Mammary epithelial cell (primary cell): ENCODE measurements around the gene ANKRD65.

Experiments used
- CTCF ChIP-seq, 2 donors: IDR thresholded peaks in 1 of 2; conservative IDR thresholded peaks in 1 of 2; 2 replicates each; pipeline ENCODE4 v1.5.1; 2011 to 2012; ENCODE audit warnings: inconsistent platforms in 2 of 2, low read length in 2 of 2, mild to moderate bottlenecking in 2 of 2, control low read depth in 1 of 2, low read depth in 1 of 2; ENCODE audit not compliant: insufficient read depth in 1 of 2; ENCODE audit errors: extremely low read depth in 1 of 2
- EZH2 ChIP-seq: IDR thresholded peaks from 2 replicates; pipeline ENCODE4 v1.6.1; 2012; ENCODE audit warnings: low read length, inconsistent platforms, borderline replicate concordance

- no peak for TF ChIP-seq CTCF (conservative IDR thresholded peaks at IDR 0.05 in 1 of 2, IDR thresholded peaks at IDR 0.05 in 1 of 2; ENCODE audit: extremely low read depth in 1 of 2, insufficient read depth in 1 of 2, low read depth in 1 of 2, low read length in 2 of 2)
- no peak for TF ChIP-seq EZH2
Measured at GRCh38 chr1:1390675-1391074, 30.4 kb downstream of the ANKRD65 start.
